HEK293T (cell line): ENCODE data around the gene KANK3.

Experiments
- ARNT ChIP-seq: fragments of 450-650 bp; IDR thresholded peaks from 2 replicates; pipeline ENCODE4 v1.6.1; 2017; ENCODE audit warnings: mild to moderate bottlenecking
- ELF4 ChIP-seq: fragments of 450-650 bp; IDR thresholded peaks from 2 replicates; pipeline ENCODE4 v1.6.1; 2017; ENCODE audit warnings: antibody characterized with exemption
- FOXK2 ChIP-seq: fragments of 450-650 bp; IDR thresholded peaks from 2 replicates; pipeline ENCODE4 v1.6.1; 2016; ENCODE audit warnings: mild to moderate bottlenecking
- FOXM1 ChIP-seq: fragments of 450-650 bp; IDR thresholded peaks from 2 replicates; pipeline ENCODE4 v1.6.1; 2017; ENCODE audit warnings: mild to moderate bottlenecking, borderline replicate concordance
- HDGF ChIP-seq: fragments of 450-650 bp; IDR thresholded peaks from 2 replicates; pipeline ENCODE4 v1.6.1; 2017; ENCODE audit warnings: antibody characterized with exemption, borderline replicate concordance
- SP1 ChIP-seq: fragments of 450-650 bp; IDR thresholded peaks from 2 replicates; pipeline ENCODE4 v1.6.1; 2017
- SUZ12 ChIP-seq: fragments of 450-650 bp; IDR thresholded peaks from 2 replicates; pipeline ENCODE4 v1.6.1; 2016; ENCODE audit warnings: mild to moderate bottlenecking
- TARDBP ChIP-seq: fragments of 450-650 bp; IDR thresholded peaks from 2 replicates; pipeline ENCODE4 v1.6.1; 2016
- ZNF384 ChIP-seq: fragments of 450-650 bp; IDR thresholded peaks from 2 replicates; pipeline ENCODE4 v1.6.1; 2016

- TF ChIP-seq TARDBP (no peak), ARNT (no peak), SP1 (no peak), ZNF384 (no peak), FOXK2 (no peak), ELF4 (no peak), HDGF (no peak), SUZ12 (no peak), FOXM1 (no peak)
These were observed 15.9 kb upstream of the KANK3 start for GRCh38 chr19:8358948-8359347.
